A549 (cell line): ENCODE results near the gene WBP1L. TPM values are rescaled to one million over a fixed set of nuclear protein-coding genes. Genes with fewer than 3 reads are reported as not detected.

Experiments used
- ATAC-seq, 2 experiments: fragments of 200-7000 bp in 1 of 2; fragments of >200 bp in 1 of 2; cut with Nextera tagmentation in 1 of 2; cut with Tn5 transposase in 1 of 2; 3 replicates each; pipeline versions ENCODE4 v1.8.0 to v1.9.1; 2018 to 2020; ENCODE audit warnings: mild to moderate bottlenecking in 1 of 2, moderate library complexity in 1 of 2
- CTCF ChIA-PET: fragments of 300-600 bp; sonication (Branson Sonifier 250); formaldehyde crosslinking; extraction: SDS; loops from one replicate; lab custom pipeline; 2021; ENCODE audit warnings: antibody characterized with exemption, inconsistent platforms; lab: Yijun Ruan, JAX
- POLR2A ChIA-PET: fragments of 350-600 bp; formaldehyde crosslinking; extraction: SDS; loops from one replicate; lab custom pipeline; 2021; ENCODE audit warnings: antibody characterized with exemption, inconsistent platforms; lab: Yijun Ruan, JAX
- DNase-seq, 2 experiments: peaks; one replicate each; pipeline versions ENCODE4 v3.0.0 to v3.0.0-alpha.2; 2011 to 2016; ENCODE audit warnings: low read depth in 1 of 2, low spot score in 1 of 2
- FAIRE-seq: peaks from 2 replicates; lab custom pipeline; 2011; peaks lifted over from hg19 to GRCh38; lab: Jason Lieb, UNC
- H3K27ac ChIP-seq, 2 experiments: fragments of >200 bp; sonication (Bioruptor Twin); formaldehyde crosslinking; 3 replicates each; pipeline ENCODE4 v1.5.1; 2016 to 2017
- H3K4me1 ChIP-seq: fragments of >200 bp; sonication (Bioruptor Twin); formaldehyde crosslinking; 3 replicates; pipeline ENCODE4 v1.6.1; 2016
- H3K4me2 ChIP-seq: fragments of >200 bp; sonication (Bioruptor Twin); formaldehyde crosslinking; 3 replicates; pipeline ENCODE4 v1.6.1; 2016
- H3K4me3 ChIP-seq: fragments of >200 bp; sonication (Bioruptor Twin); formaldehyde crosslinking; 3 replicates; pipeline ENCODE4 v1.5.1; 2016
- H3K9me3 ChIP-seq: fragments of >200 bp; sonication (Bioruptor Twin); formaldehyde crosslinking; 3 replicates; pipeline ENCODE4 v1.6.1; 2016
- ATOH8 ChIP-seq: fragments of 250-450 bp; sonication (Bioruptor Pico); IDR thresholded peaks from 2 replicates; pipeline ENCODE4 v1.5.0; 2020; ENCODE audit warnings: low read depth, mild to moderate bottlenecking, moderate library complexity
- BHLHE40 ChIP-seq: IDR thresholded peaks from 2 replicates; pipeline ENCODE4 v1.6.1; 2012; ENCODE audit warnings: low read depth, low read length, inconsistent platforms
- CBX2 ChIP-seq: fragments of 200-600 bp; sonication (generic); IDR thresholded peaks from 2 replicates; pipeline ENCODE4 v1.6.1; 2016; ENCODE audit warnings: low read depth, mild to moderate bottlenecking, borderline replicate concordance
- CTCF ChIP-seq: fragments of >200 bp; sonication (Bioruptor Twin); formaldehyde crosslinking; IDR thresholded peaks from 3 replicates; pipeline ENCODE4 v1.5.1; 2016
- E2F6 ChIP-seq: IDR thresholded peaks from 2 replicates; pipeline ENCODE4 v1.6.1; 2012; ENCODE audit warnings: low read depth, borderline replicate concordance
- EP300 ChIP-seq, 2 experiments: fragments of >200 bp; sonication (Bioruptor Twin); formaldehyde crosslinking; IDR thresholded peaks; 2 replicates in 1 of 2; 3 replicates in 1 of 2; pipeline ENCODE4 v1.6.1; 2016 to 2017
- FOXS1 ChIP-seq: fragments of 250-450 bp; sonication (Bioruptor Pico); IDR thresholded peaks from 2 replicates; pipeline ENCODE4 v1.5.0; 2020; ENCODE audit warnings: mild to moderate bottlenecking, moderate library complexity
- HOXB13 ChIP-seq: fragments of 250-450 bp; sonication (Bioruptor Pico); IDR thresholded peaks from 2 replicates; pipeline ENCODE4 v1.5.0; 2020; ENCODE audit warnings: low read depth, mild to moderate bottlenecking, moderate library complexity
- HOXB5 ChIP-seq: fragments of 250-450 bp; sonication (Bioruptor Pico); IDR thresholded peaks from 2 replicates; pipeline ENCODE4 v1.5.0; 2020; ENCODE audit warnings: mild to moderate bottlenecking, moderate library complexity
- JUNB ChIP-seq: fragments of >200 bp; sonication (Bioruptor Twin); formaldehyde crosslinking; IDR thresholded peaks from 2 replicates; pipeline ENCODE4 v1.6.1; 2016
- MAX ChIP-seq: IDR thresholded peaks from 2 replicates; pipeline ENCODE4 v1.6.1; 2012
- MAZ ChIP-seq: fragments of 150-350 bp; IDR thresholded peaks from 2 replicates; pipeline ENCODE4 v1.6.1; 2014; ENCODE audit warnings: antibody characterized with exemption, low read depth, low read length, borderline replicate concordance
- MYC ChIP-seq: IDR thresholded peaks from 2 replicates; pipeline ENCODE4 v1.6.1; 2012; ENCODE audit warnings: mild to moderate bottlenecking, inconsistent platforms, low read length, improper control_type of control experiment, borderline replicate concordance
- NR3C1 ChIP-seq: fragments of >200 bp; sonication (Bioruptor Twin); formaldehyde crosslinking; IDR thresholded peaks from 3 replicates; pipeline ENCODE4 v1.6.1; 2017
- RCOR1 ChIP-seq: fragments of 150-350 bp; IDR thresholded peaks from 2 replicates; pipeline ENCODE4 v1.6.1; 2014; ENCODE audit warnings: antibody characterized with exemption, low read length, low read depth
- REST ChIP-seq: fragments of 200-600 bp; sonication (generic); IDR thresholded peaks from 2 replicates; pipeline ENCODE4 v1.6.1; 2016; ENCODE audit warnings: antibody characterized with exemption, mild to moderate bottlenecking, moderate library complexity
- SMC3 ChIP-seq: fragments of >200 bp; sonication (Bioruptor Twin); formaldehyde crosslinking; IDR thresholded peaks from 3 replicates; pipeline ENCODE4 v1.6.1; 2018; ENCODE audit warnings: inconsistent platforms
- SREBF2 ChIP-seq: fragments of 450-650 bp; IDR thresholded peaks from 2 replicates; pipeline ENCODE4 v1.6.1; 2014; ENCODE audit warnings: mild to moderate bottlenecking, moderate library complexity
- TP53 ChIP-seq: fragments of 250-450 bp; sonication (Bioruptor Pico); IDR thresholded peaks from 2 replicates; pipeline ENCODE4 v1.5.0; 2021; ENCODE audit warnings: mild to moderate bottlenecking, moderate library complexity
- USF2 ChIP-seq: fragments of 450-650 bp; IDR thresholded peaks from 2 replicates; pipeline ENCODE4 v1.6.1; 2014; ENCODE audit warnings: antibody characterized with exemption
- ZC3H11A ChIP-seq: fragments of 450-650 bp; IDR thresholded peaks from 2 replicates; pipeline ENCODE4 v1.6.1; 2014; ENCODE audit warnings: antibody characterized with exemption, mild to moderate bottlenecking
- WGBS: methylation state at CpG from one replicate; pipeline ENCODE4 v1.1.6; 2017; ENCODE audit errors: missing lambda C conversion rate; 5-methylcytosine and 5-hydroxymethylcytosine counted together
- polyA plus RNA-seq, 4 experiments: library from polyadenylated mRNA; depleted of rRNA in 3 of 4; stranded (reverse); fragments of >200 nt; fragmentation: RNase III in 1 of 4; extraction: RNeasy Plus Mini Kit Qiagen cat#74134 plus additional on column Dnase treatment in 1 of 4; gene quantifications; 2 replicates in 3 of 4; 3 replicates in 1 of 4; pipeline ENCODE4 v1.2.3, GENCODE V29; 2011 to 2017

Gene WBP1L
- polyA plus RNA-seq, 2 of the 4 experiments (the other 2 are of a cell fraction) = 19.8 to 23.5 TPM

GRCh38 chr10:102822222-102822621 is 78.5 kb downstream of the WBP1L start:
- Histone ChIP-seq H3K4me1 (no peaks in the 10 kb centered on the region), H3K27ac (no peak overlapping the region), H3K4me3 (no peak overlapping the region), H3K9me3 (no peaks in the 10 kb centered on the region), H3K4me2 (no peak overlapping the region)
- no peak for FAIRE-seq
- 95% methylated on average over 10 of the region's 12 CpGs for WGBS
- no peak for ATAC-seq
- ChIA-PET POLR2A (no interaction called here), CTCF (interaction anchor here (2.0 to 8.7 kb wide), 2 partner anchors 12 to 79 kb away, joined by 10 to 58 read pairs; partner anchors contain the start of gene CYP17A1)
- TF ChIP-seq E2F6 (no peak), TP53 (CRISPR knock-in tag) (no peak), MAZ (no peak), EP300 (IDR thresholded peaks at IDR 0.05) (no peak), HOXB13 (CRISPR knock-in tag) (no peak), CBX2 (no peak), REST (no peak), BHLHE40 (no peak), SREBF2 (no peak), CTCF (no peak), MYC (no peak), FOXS1 (CRISPR knock-in tag) (no peak)
- no peak for DNase-seq

- 49% methylated on average over 4 of the region's 4 CpGs for WGBS
- POLR2A ChIA-PET = no interaction called here
- FAIRE-seq (no peak), ATAC-seq (no peak), DNase-seq (no peak)
- no peaks in the 10 kb centered on the region for H3K9me3 ChIP-seq
- CTCF ChIA-PET = interaction anchor here (0.6 to 8.7 kb wide), 2 partner anchors 10 to 31 kb away, joined by 3 to 58 read pairs; partner anchors contain the start of gene CYP17A1
- no peaks in the 10 kb centered on the region for H3K4me1 ChIP-seq
- TF ChIP-seq USF2 = no peak
- TF ChIP-seq HOXB5 (CRISPR knock-in tag) = no peak
- no peak overlapping the region for H3K4me2 ChIP-seq
- no peak overlapping the region for H3K27ac ChIP-seq
- H3K4me3 ChIP-seq = no peak overlapping the region
These were observed 80.9 kb downstream of the WBP1L start for GRCh38 chr10:102824664-102825063.

GRCh38 chr10:102826148-102826796 is 82.5 kb downstream of the WBP1L start:
- ChIA-PET CTCF (interaction anchor here (0.6 to 13.2 kb wide), 7 partner anchors 8 to 936 kb away, joined by 3 to 242 read pairs (median 3); partner anchors contain the start of gene CYP17A1), POLR2A (no interaction called here)
- no peaks in the 10 kb centered on the region for H3K4me1 ChIP-seq
- WGBS = 69% methylated on average over 9 of the region's 9 CpGs
- FAIRE-seq (no peak), DNase-seq (no peak), ATAC-seq (no peak)
- H3K4me3 ChIP-seq = no peak overlapping the region
- H3K4me2 ChIP-seq = no peak overlapping the region
- H3K9me3 ChIP-seq = no peaks in the 10 kb centered on the region
- no peak overlapping the region for H3K27ac ChIP-seq
- TF ChIP-seq NR3C1 (no peak), E2F6 (no peak), ATOH8 (no peak), RCOR1 (no peak), BHLHE40 (no peak), ZC3H11A (no peak), MAZ (no peak), JUNB (no peak), SMC3 (no peak), MAX (no peak), CBX2 (no peak)
